Gastrocnemius medialis (tissue), 4 donors: ENCODE measurements around the gene SSBP3. TPM values are rescaled to one million over a fixed set of nuclear protein-coding genes. Genes with fewer than 3 reads are reported as not detected.
A peak's percentile ranks its signal among the peaks of the same experiment; 100 is the strongest.

Experiments
- ATAC-seq, 2 donors: fragments of 150-250 bp; one replicate each; pipeline ENCODE4 v1.9.1; 2016
- DNase-seq, 2 donors: peaks; one replicate each; pipeline ENCODE4 v3.0.0-alpha.2; 2019
- H3K27ac ChIP-seq, 4 donors: fragments of 200-600 bp; sonication (generic); 1 replicate in 1 of 4; 2 replicates in 3 of 4; pipeline ENCODE4 v1.5.1; 2016 to 2018; ENCODE audit warnings: mild to moderate bottlenecking in 2 of 4, moderate library complexity in 1 of 4
- H3K27me3 ChIP-seq, 3 donors: fragments of 200-600 bp; sonication (generic) in 2 of 3; 1 replicate in 1 of 3; 2 replicates in 2 of 3; pipeline versions ENCODE4 v1.5.1 to v1.6.0; 2016 to 2019; ENCODE audit warnings: mild to moderate bottlenecking in 1 of 3, moderate library complexity in 1 of 3
- H3K36me3 ChIP-seq, 2 donors: fragments of 200-600 bp; sonication (generic) in 1 of 2; one replicate each; pipeline ENCODE4 v1.5.1; 2017 to 2018
- H3K4me1 ChIP-seq, 2 donors: fragments of 200-600 bp; sonication (generic) in 1 of 2; one replicate each; pipeline ENCODE4 v1.5.1; 2016 to 2017; ENCODE audit warnings: mild to moderate bottlenecking in 2 of 2
- H3K4me3 ChIP-seq, 4 donors: fragments of 200-600 bp; sonication (generic) in 3 of 4; 1 replicate in 1 of 4; 2 replicates in 3 of 4; pipeline ENCODE4 v1.5.1; 2016 to 2019; ENCODE audit warnings: mild to moderate bottlenecking in 2 of 4
- H3K9me3 ChIP-seq, 3 donors: fragments of 200-600 bp; sonication (generic) in 2 of 3; 1 replicate in 1 of 3; 2 replicates in 2 of 3; pipeline ENCODE4 v1.5.1; 2016 to 2019
- POLR2A ChIP-seq, 2 donors: fragments of 450-650 bp; IDR thresholded peaks; one replicate each; pipeline ENCODE4 v1.6.1; 2017; ENCODE audit warnings: antibody characterized with exemption in 2 of 2, mild to moderate bottlenecking in 2 of 2, moderate library complexity in 2 of 2
- in situ Hi-C, 4 donors: fragments of 200-750 bp; cut with MboI; loops; one replicate each; pipeline versions ENCODE4 v1.15.0 to v1.8.0; 2017; ENCODE audit warnings: low sequenced_read_pairs in 4 of 4
- intact Hi-C: fragments of 100-400 bp; cut with DNase I; formaldehyde crosslinking; loops from one replicate; pipeline ENCODE4 v1.15.1; 2023; ENCODE audit warnings: low total_unique reads
- total RNA-seq, 4 donors: library from RNA; depleted of rRNA; stranded (reverse); fragments of >200 nt; gene quantifications; one replicate each; pipeline versions ENCODE4 v1.1.0 to v1.2.3, GENCODE V29; 2016
- TF ChIP-seq, protein P1 (sequence below), 5 experiments: fragments of 450-650 bp in 3 of 5; fragments of 200-600 bp in 2 of 5; sonication (generic) in 2 of 5; IDR thresholded peaks in 4 of 5; conservative IDR thresholded peaks in 1 of 5; 1 replicate in 4 of 5; 2 replicates in 1 of 5; pipeline ENCODE4 v1.5.1; 2016 to 2019; ENCODE audit warnings: antibody characterized with exemption in 5 of 5, mild to moderate bottlenecking in 3 of 5, moderate library complexity in 3 of 5

The SSBP3 gene
- total RNA-seq, 4 donors from 2014 or later = 3.6 to 21.0 (median 14.9) TPM

DNA sequence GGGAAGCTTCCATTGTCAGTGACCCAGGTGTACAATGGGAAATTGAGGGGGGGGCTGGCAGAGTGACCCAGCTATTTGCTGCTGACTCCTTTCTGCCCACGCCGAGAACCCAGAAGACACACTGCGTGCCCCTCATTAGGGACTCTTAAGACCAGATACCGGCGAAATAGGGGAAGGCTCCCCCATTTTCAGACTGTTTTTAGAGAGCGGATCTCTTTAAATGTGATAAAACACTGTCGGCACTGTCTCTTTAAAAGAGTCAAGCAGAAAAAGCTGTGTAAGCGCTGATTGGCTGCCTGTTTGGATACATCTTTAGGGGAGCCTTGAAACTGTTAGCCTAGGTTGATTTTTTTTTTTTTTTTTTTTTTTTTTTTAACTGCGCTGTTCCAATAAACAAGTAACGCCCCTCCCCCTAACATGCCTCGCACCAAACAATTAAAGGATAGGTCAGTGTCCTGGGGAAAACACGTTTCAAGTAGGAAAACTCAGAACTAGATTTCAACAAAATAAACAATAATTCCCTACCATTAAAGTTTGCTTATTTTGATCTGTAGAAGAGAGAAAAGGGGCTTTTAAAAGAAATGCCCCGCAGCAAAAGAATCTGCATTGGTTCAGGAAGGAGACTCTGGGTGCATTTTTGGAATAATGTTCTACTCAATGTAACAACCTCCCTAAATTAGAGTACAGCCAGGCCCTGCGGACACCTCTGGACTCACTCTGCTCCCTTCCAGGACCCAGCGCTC lies 1.4 kb upstream of the SSBP3 start:
- TF ChIP-seq, protein P1, sequence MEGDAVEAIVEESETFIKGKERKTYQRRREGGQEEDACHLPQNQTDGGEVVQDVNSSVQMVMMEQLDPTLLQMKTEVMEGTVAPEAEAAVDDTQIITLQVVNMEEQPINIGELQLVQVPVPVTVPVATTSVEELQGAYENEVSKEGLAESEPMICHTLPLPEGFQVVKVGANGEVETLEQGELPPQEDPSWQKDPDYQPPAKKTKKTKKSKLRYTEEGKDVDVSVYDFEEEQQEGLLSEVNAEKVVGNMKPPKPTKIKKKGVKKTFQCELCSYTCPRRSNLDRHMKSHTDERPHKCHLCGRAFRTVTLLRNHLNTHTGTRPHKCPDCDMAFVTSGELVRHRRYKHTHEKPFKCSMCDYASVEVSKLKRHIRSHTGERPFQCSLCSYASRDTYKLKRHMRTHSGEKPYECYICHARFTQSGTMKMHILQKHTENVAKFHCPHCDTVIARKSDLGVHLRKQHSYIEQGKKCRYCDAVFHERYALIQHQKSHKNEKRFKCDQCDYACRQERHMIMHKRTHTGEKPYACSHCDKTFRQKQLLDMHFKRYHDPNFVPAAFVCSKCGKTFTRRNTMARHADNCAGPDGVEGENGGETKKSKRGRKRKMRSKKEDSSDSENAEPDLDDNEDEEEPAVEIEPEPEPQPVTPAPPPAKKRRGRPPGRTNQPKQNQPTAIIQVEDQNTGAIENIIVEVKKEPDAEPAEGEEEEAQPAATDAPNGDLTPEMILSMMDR (IDR thresholded peaks at IDR 0.05 in 4 of 5, conservative IDR thresholded peaks at IDR 0.05 in 1 of 5) = no peak
- TF ChIP-seq POLR2A (IDR thresholded peaks at IDR 0.05) = peak; percentile 36 to 64
- ATAC-seq (peak; percentile 75 to 81), DNase-seq (peak; percentile 77 to 79)
- peak overlapping the region; percentile 90 to 98 (median 94) for H3K27ac ChIP-seq
- H3K9me3 ChIP-seq = no peaks in the 10 kb centered on the region
- no peaks in the 10 kb centered on the region for H3K27me3 ChIP-seq
- H3K4me1 ChIP-seq = peaks cover 40% of the 10 kb centered on the region in 2 donors
- no peaks in the 10 kb centered on the region for H3K36me3 ChIP-seq
- in situ Hi-C loops (loop anchor here in 2 of 4 donors (5.0 to 10.0 kb wide), 4 partner anchors 80 to 285 kb away; no protein-coding TSS in a partner anchor), intact Hi-C loops (loop anchor here (1.0 to 5.0 kb wide), 8 partner anchors 73 to 355 kb away; partner anchors contain the start of genes ACOT11, CYB5RL, MRPL37 and TCEANC2)
- peak overlapping the region; percentile 68 to 93 (median 82) for H3K4me3 ChIP-seq

GRCh38 chr1:54407154-54407403 lies 885 bp upstream of the SSBP3 start:
- H3K36me3 ChIP-seq = no peaks in the 10 kb centered on the region
- DNase-seq = no peak
- H3K4me3 ChIP-seq = peak overlapping the region; percentile 68 to 93 (median 82)
- H3K27ac ChIP-seq = peak overlapping the region; percentile 90 to 98 (median 94)
- H3K27me3 ChIP-seq = no peaks in the 10 kb centered on the region
- H3K9me3 ChIP-seq = no peaks in the 10 kb centered on the region
- in situ Hi-C loops (loop anchor here in 2 of 4 donors (5.0 to 10.0 kb wide), 4 partner anchors 80 to 285 kb away; no protein-coding TSS in a partner anchor), intact Hi-C loops (loop anchor here (1.0 to 5.0 kb wide), 7 partner anchors 72 to 355 kb away; partner anchors contain the start of genes ACOT11, CYB5RL, MRPL37 and TCEANC2)
- peaks cover 45% of the 10 kb centered on the region in 2 donors for H3K4me1 ChIP-seq
- ATAC-seq = peak in 1 of 2 donors; percentile 11
- TF ChIP-seq, protein P1 (IDR thresholded peaks at IDR 0.05 in 4 of 5, conservative IDR thresholded peaks at IDR 0.05 in 1 of 5) = no peak
- no peak for TF ChIP-seq POLR2A (IDR thresholded peaks at IDR 0.05)

DNA sequence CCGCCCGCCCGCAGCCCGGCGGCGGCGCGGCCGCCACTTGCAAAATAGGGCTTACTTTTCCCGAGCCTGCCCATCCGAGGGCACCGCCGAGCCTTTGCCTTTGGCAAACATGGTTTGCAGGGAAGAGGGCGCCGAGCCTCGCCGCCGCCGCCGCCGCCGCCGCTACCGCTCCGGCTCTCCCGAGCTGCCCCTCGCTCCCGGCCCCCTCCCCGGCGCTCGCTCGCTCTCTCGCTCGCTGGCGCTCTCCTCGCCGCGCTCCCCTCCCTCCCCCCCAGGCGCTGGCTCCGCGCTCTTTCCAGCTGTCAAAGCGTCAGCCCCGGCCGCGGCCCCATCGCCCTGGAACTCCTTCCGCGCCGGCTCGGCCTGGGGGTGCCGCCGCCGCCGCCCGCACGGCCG lies 298 bp downstream of the SSBP3 start:
- no peaks in the 10 kb centered on the region for H3K36me3 ChIP-seq
- no peak for DNase-seq
- H3K27me3 ChIP-seq = no peaks in the 10 kb centered on the region
- H3K4me1 ChIP-seq = peaks cover 56% of the 10 kb centered on the region in 2 donors
- ATAC-seq = peak; percentile 4 to 28
- TF ChIP-seq, protein P1 (IDR thresholded peaks at IDR 0.05 in 4 of 5, conservative IDR thresholded peaks at IDR 0.05 in 1 of 5) = no peak
- no peak for TF ChIP-seq POLR2A (IDR thresholded peaks at IDR 0.05)
- intact Hi-C loops (loop anchor here (1.0 to 5.0 kb wide), 6 partner anchors 71 to 354 kb away; partner anchors contain the start of genes ACOT11, CYB5RL, MRPL37 and TCEANC2), in situ Hi-C loops (loop anchor here in 2 of 4 donors (5.0 to 10.0 kb wide), 4 partner anchors 81 to 284 kb away; no protein-coding TSS in a partner anchor)
- H3K4me3 ChIP-seq = peak overlapping the region; percentile 54 to 84 (median 74)
- peak overlapping the region; percentile 86 to 98 (median 90) for H3K27ac ChIP-seq
- no peaks in the 10 kb centered on the region for H3K9me3 ChIP-seq

- intact Hi-C loops = loop anchor here (5.0 kb wide), 4 partner anchors 142 to 353 kb away; partner anchors contain the start of genes ACOT11, CYB5RL, MRPL37 and TCEANC2
- no peak for ATAC-seq
Measured at GRCh38 chr1:54404939-54405897, 976 bp downstream of the SSBP3 start.

More at GRCh38 chr1:54404939-54405897, 976 bp downstream of the SSBP3 start:
- in situ Hi-C loops = loop anchor here in 2 of 4 donors (5.0 to 10.0 kb wide), 4 partner anchors 82 to 283 kb away; no protein-coding TSS in a partner anchor
- Histone ChIP-seq H3K36me3 (peaks cover 0 to 2% of the 10 kb centered on the region in 2 donors), H3K4me1 (peaks cover 63% of the 10 kb centered on the region in 2 donors), H3K9me3 (no peaks in the 10 kb centered on the region), H3K27ac (peak overlapping the region; percentile 86 to 98 (median 90)), H3K27me3 (no peaks in the 10 kb centered on the region), H3K4me3 (peak overlapping the region; percentile 54 to 84 (median 74))
- DNase-seq = no peak
- TF ChIP-seq, protein P1 (IDR thresholded peaks at IDR 0.05 in 4 of 5, conservative IDR thresholded peaks at IDR 0.05 in 1 of 5) = peak in 2 of 5 experiments; percentile 10
- peak in 1 of 2 donors; percentile 34 for TF ChIP-seq POLR2A (IDR thresholded peaks at IDR 0.05)
